Right renal cortex interstitium (tissue), 3 donors: ENCODE measurements around the gene TSPY4. TPM values are rescaled to one million over a fixed set of nuclear protein-coding genes. Genes with fewer than 3 reads are reported as not detected.
"Not testable (repeated sequence)": the region's sequence is repeated elsewhere in the genome, so short reads cannot be mapped to it uniquely, and the experiment has no call there.

Experiments
- DNase-seq, 3 donors: peaks; one replicate each; pipeline ENCODE4 v3.0.0-alpha.2; 2013; ENCODE audit warnings: low read depth in 3 of 3, low spot score in 2 of 3
- polyA plus RNA-seq, 3 donors: library from polyadenylated mRNA; unstranded; fragments of 120-200 nt; gene quantifications; one replicate each; pipeline ENCODE4 v1.2.1, GENCODE V29; 2013; ENCODE audit not compliant: insufficient read length in 3 of 3

Gene TSPY4
- not detected for polyA plus RNA-seq

- DNase-seq = not testable (repeated sequence)
Observed at GRCh38 chrY:9337164-9337563, at the start of gene TSPY4. TSPY4 (plus strand) TSS chrY:9337464; CDS start chrY:9337510, 46 bp downstream.

GRCh38 chrY:9320996-9321395 is 16.3 kb upstream of the TSPY4 start:
- no peak for DNase-seq

GRCh38 chrY:9357497-9357896 is 20.2 kb downstream of the TSPY4 start, which contains the start of gene TSPY8:
TSPY8 (plus strand) TSS chrY:9357797; CDS start chrY:9357843, 46 bp downstream.
- not testable (repeated sequence) for DNase-seq

Other genes starting within 250 kb of the TSPY4 start
- not detected for gene TSPY8, start 20.3 kb downstream of the TSPY4 start, polyA plus RNA-seq
- gene TSPY3, start 61.0 kb downstream of the TSPY4 start, polyA plus RNA-seq = not detected
- not detected for gene TSPY1, start 129.5 kb downstream of the TSPY4 start, polyA plus RNA-seq
- gene TSPY9, start 149.8 kb downstream of the TSPY4 start, polyA plus RNA-seq = not detected
- not detected for gene TSPY10, start 190.4 kb downstream of the TSPY4 start, polyA plus RNA-seq